GM06990 (cell line): ENCODE measurements around the gene TENM4.
A peak's percentile ranks its signal among the peaks of the same experiment; 100 is the strongest.

Source experiments
- DNase-seq: peaks from one replicate; pipeline ENCODE4 v3.0.0-alpha.2; 2011; ENCODE audit not compliant: insufficient read length; ENCODE audit errors: extremely low read depth
- H3K27me3 ChIP-seq: replicated peaks from 2 replicates; pipeline ENCODE4 v1.6.0; 2011; ENCODE audit warnings: low read length; ENCODE audit not compliant: control insufficient read depth, insufficient read depth
- H3K36me3 ChIP-seq: 2 replicates; pipeline ENCODE4 v1.5.1; 2011; ENCODE audit warnings: low read length; ENCODE audit not compliant: control insufficient read depth, insufficient read depth
- H3K4me3 ChIP-seq: replicated peaks from 2 replicates; pipeline ENCODE4 v1.5.1; 2011; ENCODE audit warnings: low read depth, mild to moderate bottlenecking, control low read depth, low read length
- CTCF ChIP-seq: IDR thresholded peaks from 2 replicates; pipeline ENCODE4 v1.5.1; 2011; ENCODE audit warnings: low read length, control low read depth, mild to moderate bottlenecking, inconsistent platforms; ENCODE audit not compliant: insufficient read depth, poor library complexity, severe bottlenecking

Gene TENM4

DNA sequence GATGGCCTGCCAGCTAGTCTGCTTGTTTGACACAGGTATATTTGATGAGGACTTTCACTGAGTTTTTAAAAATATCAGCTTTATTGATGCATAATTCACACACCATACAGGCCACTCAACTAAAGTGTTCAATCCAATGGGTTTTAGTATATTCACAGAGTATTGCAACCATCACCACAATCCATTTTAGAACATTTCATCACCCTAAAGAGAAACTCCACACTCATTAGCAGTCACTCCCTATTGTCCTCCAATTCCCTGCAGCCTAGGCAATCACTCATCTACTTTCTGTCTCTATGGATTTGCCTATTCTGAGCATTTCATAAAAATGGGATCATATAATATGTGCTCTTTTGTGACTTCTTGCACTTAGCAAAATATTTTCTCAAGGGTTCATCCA, 468.2 kb downstream of the TENM4 start:
- Histone ChIP-seq H3K4me3 (no peak overlapping the region), H3K27me3 (peaks cover 1% of the 10 kb centered on the region), H3K36me3 (no peaks in the 10 kb centered on the region)
- TF ChIP-seq CTCF = no peak
- no peak for DNase-seq

DNA sequence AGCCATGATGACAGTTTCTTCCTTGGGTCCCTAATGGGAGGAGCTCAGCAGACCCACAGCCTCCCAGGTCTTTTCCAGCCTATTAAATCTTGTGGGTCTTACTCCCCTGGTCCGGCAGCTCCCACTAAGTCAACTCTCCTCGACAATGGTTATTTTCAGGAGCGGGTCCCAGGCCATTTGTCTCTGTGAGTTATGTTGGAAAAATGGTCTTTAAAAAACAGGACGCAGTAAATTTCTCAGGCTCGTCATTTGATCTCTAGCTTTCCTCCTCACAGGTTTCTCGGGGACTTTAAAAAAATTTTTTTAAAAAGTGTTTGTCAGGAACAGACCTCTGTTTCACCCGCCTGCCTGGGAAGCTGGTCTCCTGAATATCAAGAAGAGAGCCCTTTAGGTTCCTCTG, 468.7 kb downstream of the TENM4 start:
- Histone ChIP-seq H3K36me3 (no peaks in the 10 kb centered on the region), H3K27me3 (peaks cover 3% of the 10 kb centered on the region), H3K4me3 (no peak overlapping the region)
- no peak for DNase-seq
- no peak for TF ChIP-seq CTCF

- no peak for DNase-seq
- no peaks in the 10 kb centered on the region for H3K36me3 ChIP-seq
- no peak for TF ChIP-seq CTCF
- H3K4me3 ChIP-seq = no peak overlapping the region
- peaks cover 3% of the 10 kb centered on the region for H3K27me3 ChIP-seq
These were observed 473.0 kb downstream of the TENM4 start for GRCh38 chr11:78967811-78968210.

DNA sequence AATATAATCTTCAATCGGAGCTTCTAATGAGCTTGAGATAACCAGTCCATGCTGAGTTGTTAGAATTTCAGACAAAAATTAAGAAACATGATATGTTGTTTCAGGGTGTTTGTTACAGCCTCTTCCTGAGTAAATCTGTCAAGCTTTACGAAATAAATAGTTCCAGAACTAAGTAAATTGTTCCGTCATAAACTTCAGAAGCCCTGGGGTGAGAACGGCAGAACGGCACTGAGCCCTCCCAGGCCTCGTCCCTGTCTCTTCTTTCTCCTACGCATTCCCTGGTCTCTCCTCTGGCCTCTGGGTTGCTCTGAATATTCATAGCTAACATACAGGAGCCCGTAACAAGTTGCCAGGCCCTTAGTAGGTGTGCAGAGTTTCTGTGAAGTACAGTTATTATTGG, 475.4 kb downstream of the TENM4 start:
- H3K4me3 ChIP-seq = no peak overlapping the region
- no peak for TF ChIP-seq CTCF
- no peaks in the 10 kb centered on the region for H3K36me3 ChIP-seq
- peaks cover 3% of the 10 kb centered on the region for H3K27me3 ChIP-seq
- no peak for DNase-seq

DNA sequence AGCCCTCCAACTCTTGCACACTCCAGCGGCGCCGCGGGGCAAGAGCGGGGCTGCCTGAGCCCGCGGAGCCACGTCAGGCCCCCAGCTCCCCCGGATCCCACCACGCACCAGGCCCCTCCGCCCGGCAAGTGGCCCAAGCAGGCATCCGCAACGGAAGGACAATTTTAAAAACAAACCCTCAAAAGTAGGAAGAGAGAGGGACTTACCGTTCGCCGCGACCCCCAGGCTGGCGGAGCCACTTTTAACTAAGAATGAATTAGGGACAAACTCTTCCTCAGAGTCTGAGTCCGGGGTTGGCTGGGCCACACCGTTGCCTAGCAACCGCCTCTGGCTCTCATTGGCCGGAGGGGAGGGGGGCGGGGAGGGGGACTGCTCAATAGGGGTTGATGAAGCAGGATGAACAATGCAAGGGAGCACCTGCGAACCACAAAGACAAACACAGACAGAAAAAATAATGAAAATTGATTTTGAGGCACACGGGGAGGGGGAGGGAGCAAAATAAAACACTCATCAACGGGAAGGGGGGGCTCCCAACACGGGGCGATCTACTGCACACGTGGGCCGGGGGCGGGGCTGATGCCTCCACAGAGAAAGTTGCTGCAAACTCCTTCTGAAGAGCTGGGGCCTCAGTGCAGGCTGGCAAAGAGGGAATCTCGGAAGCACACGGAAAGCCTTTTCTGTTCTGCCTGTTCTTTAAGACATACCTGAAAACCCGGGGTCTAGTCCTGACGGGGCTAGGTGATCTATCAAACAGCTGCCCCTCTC, 478.7 kb downstream of the TENM4 start:
- no peaks in the 10 kb centered on the region for H3K36me3 ChIP-seq
- no peak for DNase-seq
- peaks cover 1% of the 10 kb centered on the region for H3K27me3 ChIP-seq
- no peak overlapping the region for H3K4me3 ChIP-seq
- TF ChIP-seq CTCF = no peak

- Histone ChIP-seq H3K27me3 (no peaks in the 10 kb centered on the region), H3K36me3 (no peaks in the 10 kb centered on the region), H3K4me3 (no peak overlapping the region)
- peak; percentile 20 for TF ChIP-seq CTCF
- DNase-seq = no peak
These were observed 479.6 kb downstream of the TENM4 start for GRCh38 chr11:78961247-78961646.
